ENCODE measurements around the gene PRKN.

GRCh38 chr6:161533266-161533665, 1194.3 kb downstream of the PRKN start:
- TF ChIP-seq ELF4 (IDR thresholded peaks at IDR 0.05) (no peak), SUZ12 (IDR thresholded peaks at IDR 0.05) (no peak), BHLHE40 (IDR thresholded peaks at IDR 0.05; ENCODE audit: borderline replicate concordance) (no peak), ARNT (IDR thresholded peaks at IDR 0.05) (no peak), LEF1 (IDR thresholded peaks at IDR 0.05; ENCODE audit: borderline replicate concordance) (no peak), PKNOX1 (IDR thresholded peaks at IDR 0.05) (no peak), TARDBP (IDR thresholded peaks at IDR 0.05) (no peak), SP1 (IDR thresholded peaks at IDR 0.05) (no peak), FOXM1 (IDR thresholded peaks at IDR 0.05; ENCODE audit: borderline replicate concordance) (no peak), FOXK2 (IDR thresholded peaks at IDR 0.05) (no peak), FOXA1 (IDR thresholded peaks at IDR 0.05) (no peak), ZNF384 (IDR thresholded peaks at IDR 0.05) (no peak), HDGF (IDR thresholded peaks at IDR 0.05; ENCODE audit: borderline replicate concordance) (no peak)

Data from HEK293T (cell line).